NCI-H2196 treated with DMSO at 0.1 percent for 48 hours (cell line): ENCODE measurements around the gene FDCSP.
"Not testable (repeated sequence)": the region's sequence is repeated elsewhere in the genome, so short reads cannot be mapped to it uniquely, and the experiment has no call there.

Experiments
- DNase-seq: peaks from one replicate; lab custom pipeline; 2025; ENCODE audit not compliant: unreplicated experiment; lab: John Stamatoyannopoulos, UW

The FDCSP gene

GRCh38 chr4:70225824-70226223 lies at the start of gene FDCSP:
Gene FDCSP (plus strand): TSS chr4:70226124. CDS start chr4:70231195, 5,071 bp downstream.
- no peak for DNase-seq

GRCh38 chr4:70177090-70177489 lies 48.8 kb upstream of the FDCSP start:
- no peak for DNase-seq

GRCh38 chr4:70178075-70178660 lies 47.8 kb upstream of the FDCSP start:
- no peak for DNase-seq

- DNase-seq = no peak
Observed at GRCh38 chr4:70179811-70180210, 46.1 kb upstream of the FDCSP start.

GRCh38 chr4:70181864-70182263 lies 44.1 kb upstream of the FDCSP start:
- no peak for DNase-seq

GRCh38 chr4:70182517-70183167 lies 43.3 kb upstream of the FDCSP start:
- no peak for DNase-seq

GRCh38 chr4:70183168-70183939 lies 42.6 kb upstream of the FDCSP start:
- no peak for DNase-seq

GRCh38 chr4:70183940-70184246 lies 42.0 kb upstream of the FDCSP start:
- no peak for DNase-seq

- DNase-seq = no peak
Observed at GRCh38 chr4:70187216-70187615, 38.7 kb upstream of the FDCSP start.

- no peak for DNase-seq
Observed at GRCh38 chr4:70190579-70190978, 35.3 kb upstream of the FDCSP start.

- DNase-seq = no peak
Observed at GRCh38 chr4:70191647-70192046, 34.3 kb upstream of the FDCSP start.

- DNase-seq = no peak
Observed at GRCh38 chr4:70192895-70193294, 33.0 kb upstream of the FDCSP start.

GRCh38 chr4:70195425-70195824 lies 30.5 kb upstream of the FDCSP start, which contains the start of gene ODAM:
Gene ODAM (plus strand): TSS chr4:70195725. CDS start chr4:70196544, 819 bp downstream.
- DNase-seq = no peak

- DNase-seq = no peak
Observed at GRCh38 chr4:70196857-70197256, 29.1 kb upstream of the FDCSP start.

- DNase-seq = no peak
Observed at GRCh38 chr4:70197842-70198241, 28.1 kb upstream of the FDCSP start.

GRCh38 chr4:70203601-70204000 lies 22.3 kb upstream of the FDCSP start:
- DNase-seq = no peak

- DNase-seq = not testable (repeated sequence)
Observed at GRCh38 chr4:70212752-70213151, 13.2 kb upstream of the FDCSP start.

GRCh38 chr4:70216109-70216508 lies 9.8 kb upstream of the FDCSP start:
- not testable (repeated sequence) for DNase-seq

GRCh38 chr4:70216550-70216949 lies 9.4 kb upstream of the FDCSP start:
- not testable (repeated sequence) for DNase-seq

GRCh38 chr4:70221389-70221788 lies 4.5 kb upstream of the FDCSP start:
- not testable (repeated sequence) for DNase-seq

GRCh38 chr4:70221818-70222217 lies 4.1 kb upstream of the FDCSP start:
- DNase-seq = not testable (repeated sequence)

- no peak for DNase-seq
Observed at GRCh38 chr4:70236125-70236524, 10.2 kb downstream of the FDCSP start.
